GM18511 (cell line): ENCODE data around the gene NCOA1.
A peak's percentile ranks its signal among the peaks of the same experiment; 100 is the strongest.
"Not testable (repeated sequence)": the region's sequence is repeated elsewhere in the genome, so short reads cannot be mapped to it uniquely, and the experiment has no call there.

Experiments
- ATAC-seq: cut with Tn5 transposase; IDR thresholded peaks from one replicate; pipeline ENCODE4 v1.9.1; 2021; ENCODE audit warnings: mild to moderate bottlenecking, moderate library complexity; ENCODE audit not compliant: unreplicated experiment

The NCOA1 gene

DNA sequence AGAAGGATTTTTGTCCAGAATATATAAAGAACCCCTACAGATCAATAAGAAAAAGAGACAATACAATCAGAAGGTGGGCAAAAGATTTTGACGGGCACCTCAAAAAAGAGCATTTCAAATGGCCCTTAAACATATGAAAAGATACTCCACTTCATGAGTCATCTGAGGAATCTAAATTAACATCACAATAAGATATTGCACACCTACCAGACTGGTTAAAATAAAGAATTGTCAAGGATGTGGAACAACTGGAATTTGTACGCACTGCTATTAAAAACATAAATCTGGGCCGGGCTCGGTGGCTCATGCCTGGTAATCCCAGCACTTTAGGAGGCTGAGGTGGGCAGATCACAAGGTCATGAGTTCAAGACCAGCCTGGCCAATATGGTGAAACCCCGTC is 17.0 kb upstream of the NCOA1 start:
- ATAC-seq, result no peak

DNA sequence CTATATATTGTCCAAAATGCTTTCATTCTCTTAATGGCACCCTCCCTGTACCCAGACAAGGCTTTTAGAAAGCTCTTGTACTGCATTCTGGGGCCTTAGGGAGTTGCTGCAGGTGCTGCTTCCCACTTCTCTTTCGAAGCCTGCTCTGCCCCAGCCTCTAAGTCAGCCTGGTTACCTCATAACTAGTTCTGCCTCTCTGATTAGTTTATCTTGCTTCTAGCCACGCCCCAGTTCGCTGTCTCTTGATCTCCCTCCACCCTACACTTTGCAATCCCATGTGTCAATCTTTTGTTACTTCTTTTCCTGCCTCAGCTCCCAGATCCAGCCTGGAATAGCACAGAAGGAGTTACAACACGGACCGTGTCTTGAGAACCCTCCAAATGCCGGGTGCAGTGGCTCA is 13.8 kb upstream of the NCOA1 start:
- no peak for ATAC-seq

DNA sequence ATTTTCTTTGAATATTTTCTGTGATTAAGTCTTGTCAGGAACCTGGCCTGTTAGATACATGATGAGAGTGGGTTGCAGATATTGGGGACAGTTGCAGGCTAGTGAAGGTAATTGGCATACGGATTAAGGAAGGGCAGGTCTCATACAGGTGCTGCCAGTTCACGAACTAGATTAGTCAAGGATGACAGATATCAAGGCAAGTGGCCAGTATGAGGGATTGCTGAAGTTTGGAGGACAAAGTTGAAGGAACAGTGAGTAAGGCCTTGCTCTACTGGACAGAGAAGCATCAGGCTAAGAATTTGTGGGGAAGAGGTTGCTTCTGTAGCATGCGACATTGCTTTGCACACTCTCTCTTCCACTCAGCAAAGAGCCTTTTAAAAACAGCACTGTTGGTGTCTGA is 12.8 kb upstream of the NCOA1 start:
- no peak for ATAC-seq

DNA sequence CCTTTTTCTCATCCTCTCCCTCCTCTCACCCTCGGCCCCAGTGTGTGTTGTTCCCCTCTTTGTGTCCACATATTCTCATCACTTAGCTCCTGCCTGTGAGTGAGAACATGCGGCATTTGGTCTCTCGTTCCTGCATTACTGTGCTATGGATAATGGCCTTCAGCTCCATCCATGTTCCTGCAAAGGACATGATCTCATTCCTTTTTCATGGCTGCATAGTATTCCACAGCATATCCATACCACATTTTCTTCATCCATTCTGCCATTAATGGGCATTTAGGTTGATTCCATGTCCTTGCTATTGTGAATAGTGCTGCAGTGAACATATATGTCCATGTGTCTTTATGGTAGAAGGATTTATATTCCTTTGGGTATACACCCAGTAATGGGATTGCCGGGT is 10.8 kb upstream of the NCOA1 start:
- ATAC-seq, result no peak

DNA sequence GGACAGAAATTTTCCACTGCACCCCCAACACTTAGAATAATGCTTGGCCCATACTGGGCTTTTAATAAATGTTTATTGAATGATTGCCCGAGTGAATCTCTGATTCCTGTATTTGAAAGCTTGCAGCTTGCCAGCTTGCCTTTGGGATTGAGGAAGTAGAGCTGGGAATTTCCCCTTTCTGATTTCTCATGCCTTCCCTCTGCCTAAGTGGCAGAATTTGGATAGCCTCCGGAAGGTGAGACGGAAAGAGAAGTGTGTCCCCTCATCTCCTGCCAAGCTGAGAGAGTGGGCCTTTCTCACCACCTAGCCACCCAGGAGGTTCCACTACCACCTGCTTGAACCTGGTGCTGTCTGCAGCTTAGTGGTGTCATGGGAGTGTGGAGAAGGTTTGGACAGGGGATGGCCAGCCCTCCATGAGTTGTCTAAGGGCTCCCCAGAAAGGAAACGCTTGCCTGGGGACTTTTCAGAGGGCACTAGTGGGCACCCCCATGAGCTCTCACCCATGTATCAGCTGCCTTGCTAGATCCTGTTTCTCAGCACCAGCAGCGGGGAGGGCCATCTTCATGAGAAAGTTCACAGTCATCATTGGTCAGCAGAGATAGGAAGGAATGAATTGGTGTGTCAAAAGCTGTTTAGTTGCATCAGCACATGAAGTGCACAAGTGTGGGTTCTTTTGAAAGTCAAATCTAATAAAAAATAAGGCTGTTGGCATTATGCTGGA is 8.6 kb upstream of the NCOA1 start:
- no peak for ATAC-seq

DNA sequence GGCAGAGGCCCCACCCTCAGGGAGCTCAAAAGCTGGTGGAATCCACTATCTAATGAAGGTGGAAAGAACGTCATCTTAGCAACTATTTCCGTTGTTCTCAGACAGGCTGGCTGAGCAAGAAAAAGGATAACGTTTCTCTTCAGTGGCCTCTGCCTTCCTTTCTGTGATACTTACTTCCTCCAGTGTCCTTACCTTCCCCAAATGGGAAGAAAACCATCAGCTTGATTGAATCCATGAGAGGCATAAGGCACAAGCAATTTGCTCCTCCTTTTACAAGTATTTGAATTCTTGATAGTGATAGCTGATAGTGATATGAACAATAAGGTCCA is 8.1 kb upstream of the NCOA1 start:
- ATAC-seq, result no peak

DNA sequence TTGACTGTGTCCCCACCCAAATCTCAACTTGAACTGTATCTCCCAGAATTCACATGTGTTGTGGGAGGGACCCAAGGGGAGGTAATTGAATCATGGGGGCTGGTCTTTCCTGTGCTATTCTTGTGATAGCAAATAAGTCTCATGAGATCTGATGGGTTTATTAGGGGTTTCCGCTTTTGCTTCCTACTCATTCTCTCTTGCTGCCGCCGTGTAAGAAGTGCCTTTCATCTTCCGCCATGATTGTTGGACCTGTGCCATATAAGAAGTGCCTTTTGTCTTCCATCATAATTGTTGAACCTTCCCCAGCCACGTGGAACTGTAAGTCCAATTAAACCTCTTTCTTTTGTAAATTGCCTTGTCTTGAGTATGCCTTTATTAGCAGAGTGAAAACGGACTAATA is 6.4 kb upstream of the NCOA1 start:
- not testable (repeated sequence) for ATAC-seq

DNA sequence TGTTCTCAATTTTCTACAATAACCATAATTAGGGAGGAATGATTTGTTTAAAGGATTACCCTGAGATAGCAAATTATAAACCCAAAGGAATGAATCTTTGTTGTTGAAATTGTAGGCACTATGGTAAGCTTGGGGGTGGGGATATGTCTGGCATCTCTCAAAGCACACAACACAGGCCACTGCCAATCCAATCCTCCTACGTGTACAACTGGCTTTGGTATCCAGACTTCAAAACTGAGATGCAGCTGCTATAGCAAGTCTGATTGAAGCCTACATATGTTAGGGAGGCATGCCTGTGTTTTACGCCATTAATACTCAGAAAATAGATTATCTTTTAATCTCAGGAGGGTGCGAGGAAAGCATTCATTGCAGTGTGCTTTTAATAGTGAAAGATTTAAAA is 5.9 kb upstream of the NCOA1 start:
- ATAC-seq, result no peak

DNA sequence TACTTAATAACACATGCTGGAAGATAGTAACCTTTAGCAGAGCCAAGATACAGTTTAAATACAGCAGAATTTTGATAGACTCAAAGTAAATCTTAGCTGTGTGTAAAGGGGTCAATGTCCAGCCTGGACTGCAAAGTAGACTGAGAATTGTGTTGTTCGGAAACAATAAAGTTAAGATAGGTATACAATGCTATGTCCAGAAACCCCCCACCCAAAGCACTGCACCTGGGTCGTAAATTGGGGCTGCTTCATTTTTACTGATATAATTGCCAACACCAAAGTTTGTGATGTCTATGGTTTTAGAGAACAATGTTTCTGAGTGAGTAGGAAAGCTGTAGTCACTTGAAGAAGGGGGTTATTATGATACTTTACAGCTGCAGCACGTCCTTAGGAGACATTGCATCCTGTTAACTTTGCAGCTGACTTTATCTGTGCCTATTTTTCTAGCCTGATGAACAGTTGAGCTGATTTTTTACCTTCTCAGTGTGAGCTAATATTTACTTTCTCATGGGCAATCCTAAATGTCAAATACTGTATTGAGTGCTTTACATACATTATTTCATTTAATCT is 4.3 kb upstream of the NCOA1 start:
- no peak for ATAC-seq

DNA sequence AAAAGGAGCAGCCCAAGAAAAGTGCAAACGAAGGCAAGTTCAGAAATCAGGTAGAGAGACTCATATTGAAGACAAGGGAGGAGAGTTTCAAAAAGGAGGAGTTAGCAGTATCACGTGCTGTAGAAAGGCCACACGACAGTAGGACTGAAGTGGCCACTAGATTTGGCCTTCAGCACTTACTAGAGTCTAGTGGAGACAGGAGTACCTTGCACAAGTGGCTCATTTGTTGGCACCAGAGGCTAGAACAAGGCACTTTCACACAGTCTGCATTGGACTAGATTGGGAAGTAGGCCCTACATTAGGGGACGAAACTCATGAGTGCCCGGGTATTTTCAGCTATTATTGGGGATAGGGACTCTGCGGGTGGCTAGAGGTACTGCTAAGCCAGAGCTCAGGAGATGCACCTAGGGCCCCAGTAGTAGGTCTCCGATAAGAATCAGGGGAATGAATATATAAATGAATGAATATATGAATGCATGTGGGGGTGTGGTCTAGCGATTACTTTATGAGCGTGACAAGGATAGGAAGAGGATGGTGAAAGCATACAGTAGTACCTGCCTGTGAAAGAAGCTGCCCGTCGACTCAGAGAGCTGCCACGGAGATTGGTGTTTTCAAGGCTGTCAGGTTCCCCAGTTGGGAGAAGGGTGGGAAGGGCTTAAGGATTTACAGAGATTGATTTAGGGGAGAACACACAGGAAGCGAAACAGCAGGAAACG is 1.4 kb upstream of the NCOA1 start:
- ATAC-seq, result no peak

DNA sequence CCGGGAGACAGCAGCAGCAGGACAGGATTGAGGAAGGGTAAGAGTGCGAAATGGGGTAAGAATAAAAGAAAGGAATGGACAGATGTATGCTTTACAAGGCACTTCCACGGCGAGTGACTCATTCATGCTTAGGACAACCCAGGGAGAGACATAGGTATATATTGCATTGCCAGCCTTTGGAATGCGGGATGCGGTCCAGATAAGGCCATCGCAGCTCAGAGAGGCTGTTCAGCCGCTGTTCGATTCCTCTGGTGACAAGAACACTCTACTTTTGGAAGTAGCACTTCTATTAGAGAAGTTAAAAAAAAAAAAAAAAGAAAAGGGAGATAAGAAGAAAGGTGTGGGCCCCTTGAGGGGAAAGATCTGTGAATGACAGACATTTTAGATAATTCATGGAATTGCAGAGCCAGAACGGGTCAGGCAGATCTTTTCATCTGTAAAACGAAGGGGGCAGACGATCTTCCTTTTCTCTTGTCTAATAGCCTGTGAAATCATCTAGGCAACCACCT is 819 bp upstream of the NCOA1 start:
- ATAC-seq, result no peak

DNA sequence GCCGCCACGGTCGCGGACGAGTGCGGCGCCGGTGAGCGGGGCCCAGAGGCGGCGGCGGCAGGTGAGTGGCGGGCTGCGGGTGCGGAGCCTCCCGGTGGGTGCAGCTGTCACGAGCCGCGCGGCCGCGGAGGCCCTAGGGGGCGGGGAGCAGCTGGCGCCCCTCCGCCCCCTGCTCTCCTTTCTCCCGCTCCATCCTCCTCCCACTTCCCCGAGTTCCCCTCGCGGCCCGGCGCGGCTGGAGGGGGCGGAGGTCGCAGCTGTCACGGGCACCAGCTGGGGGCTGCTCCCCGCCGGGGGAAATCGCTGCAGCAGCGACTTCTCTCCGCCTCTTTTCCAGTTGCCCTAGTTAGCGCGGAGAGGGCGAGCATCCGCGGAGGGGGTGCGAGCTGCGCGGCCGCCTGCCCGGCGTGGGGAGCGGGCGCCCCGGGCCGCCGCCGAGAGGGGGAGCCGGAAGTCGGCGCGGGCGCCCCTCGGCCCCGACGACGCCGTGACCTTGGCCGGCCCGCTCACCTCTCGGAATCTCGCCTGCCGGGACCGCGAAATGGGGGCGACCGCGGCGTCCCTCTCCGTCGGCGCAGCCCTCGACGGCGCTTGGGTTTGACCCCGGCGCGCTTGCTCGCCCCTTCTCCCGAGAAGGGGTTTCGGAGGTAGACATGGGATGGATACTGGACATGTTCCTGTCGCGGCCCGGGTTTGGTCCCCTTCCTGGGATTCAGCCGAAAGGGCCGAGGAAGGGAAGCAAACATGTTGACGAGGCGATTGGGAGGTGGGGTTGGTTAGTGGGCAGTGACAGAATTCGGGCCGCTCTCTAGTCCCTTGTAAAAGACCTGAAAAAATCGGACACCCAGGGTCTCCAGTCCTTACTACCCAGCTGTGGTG is 727 bp downstream of the NCOA1 start:
- peak; percentile 55 for ATAC-seq

DNA sequence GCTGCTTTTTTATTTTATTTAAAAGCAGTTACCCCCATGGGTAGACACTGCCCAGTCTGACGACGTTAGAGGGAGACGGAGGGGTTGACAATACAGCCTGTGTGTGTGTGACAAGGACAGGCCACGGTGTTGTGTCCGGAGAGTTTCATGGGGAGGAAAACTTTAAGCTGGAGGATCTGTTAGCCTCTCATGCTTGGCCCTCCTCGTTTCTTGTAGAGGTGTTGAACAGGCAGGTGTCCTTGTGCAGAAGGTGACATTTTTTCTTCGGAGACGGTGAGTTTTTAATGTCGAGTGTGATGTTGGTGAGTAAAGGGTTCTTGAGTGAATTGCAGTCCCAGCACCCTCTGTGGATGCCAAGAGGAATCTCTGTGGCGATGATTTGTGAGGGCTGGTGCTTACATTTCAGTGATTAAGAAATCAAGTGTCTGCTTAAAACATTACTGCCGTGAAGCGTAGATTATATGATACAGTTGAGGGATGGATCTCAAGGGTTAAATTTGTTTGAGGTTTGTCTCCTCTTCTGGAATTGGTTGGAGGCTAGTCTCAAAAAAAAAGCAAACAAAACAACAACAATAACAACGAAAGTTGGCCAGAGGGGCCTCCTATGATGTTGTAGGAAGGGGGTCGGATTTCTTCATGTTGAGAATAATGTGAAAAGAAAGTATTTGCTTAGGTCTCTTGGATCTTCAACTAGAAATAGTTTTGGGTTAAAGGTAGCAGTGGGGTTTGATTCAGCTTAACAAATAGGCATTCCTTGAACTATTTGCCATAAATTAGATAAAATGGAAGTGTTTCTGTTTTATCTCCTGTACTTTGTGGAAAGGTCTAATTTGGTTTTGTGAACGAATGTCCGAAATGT is 1.6 kb downstream of the NCOA1 start:
- no peak for ATAC-seq

DNA sequence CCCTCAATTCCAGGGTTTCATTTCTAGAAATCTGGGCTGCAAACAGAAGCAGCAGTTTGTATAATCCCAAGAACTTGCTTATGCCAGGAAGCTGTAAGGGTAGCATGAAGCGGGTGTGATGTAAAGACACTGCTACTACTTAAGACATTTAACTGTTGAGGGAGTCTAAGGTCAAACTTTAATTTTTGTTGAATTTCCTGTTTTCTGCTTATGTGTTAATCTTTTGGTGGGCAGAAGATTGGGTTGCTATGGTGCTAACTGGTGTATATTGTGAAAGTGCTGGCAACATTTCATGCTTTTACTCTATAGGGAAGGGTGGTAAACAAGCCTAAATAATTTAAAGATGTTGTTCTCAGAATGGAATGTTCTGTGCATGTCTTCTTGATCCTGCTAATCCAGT is 2.7 kb downstream of the NCOA1 start:
- no peak for ATAC-seq

DNA sequence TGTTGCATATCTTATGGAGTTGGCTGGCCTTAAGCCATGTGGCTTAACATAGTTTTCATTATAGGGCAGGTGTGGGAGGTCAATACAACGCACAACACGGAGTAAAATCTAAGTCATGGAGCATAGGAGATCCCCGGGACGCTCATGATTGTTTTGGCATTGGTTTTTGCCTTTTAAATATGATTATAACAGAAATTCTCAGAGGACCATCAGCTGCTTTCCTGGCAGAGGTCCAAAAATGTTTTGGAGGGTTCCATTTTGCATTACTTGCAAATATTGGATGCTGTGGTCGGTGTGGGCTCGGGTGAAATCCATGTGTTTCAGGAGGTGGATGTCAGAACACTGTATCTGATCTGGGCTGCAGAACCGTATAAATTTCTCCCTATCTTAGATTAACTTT is 3.4 kb downstream of the NCOA1 start:
- no peak for ATAC-seq

DNA sequence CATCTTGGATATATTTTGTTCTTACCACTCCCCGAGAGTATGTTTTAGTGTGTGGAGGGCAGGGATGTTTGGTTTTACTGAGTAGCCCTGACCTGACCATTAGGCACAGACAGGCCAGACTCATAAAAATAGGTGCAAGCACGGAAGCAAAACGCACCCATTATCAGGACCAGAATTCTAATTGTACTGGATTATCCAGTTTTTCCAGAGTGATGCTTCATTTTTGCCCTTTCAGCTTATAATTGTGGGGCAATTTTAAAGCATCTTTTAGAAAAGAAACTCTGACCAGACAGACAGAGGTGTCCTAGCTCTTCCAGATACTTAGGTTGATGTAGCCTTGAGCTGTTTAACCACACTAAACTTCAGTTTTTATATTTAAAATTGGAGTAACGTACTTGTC is 4.4 kb downstream of the NCOA1 start:
- no peak for ATAC-seq

DNA sequence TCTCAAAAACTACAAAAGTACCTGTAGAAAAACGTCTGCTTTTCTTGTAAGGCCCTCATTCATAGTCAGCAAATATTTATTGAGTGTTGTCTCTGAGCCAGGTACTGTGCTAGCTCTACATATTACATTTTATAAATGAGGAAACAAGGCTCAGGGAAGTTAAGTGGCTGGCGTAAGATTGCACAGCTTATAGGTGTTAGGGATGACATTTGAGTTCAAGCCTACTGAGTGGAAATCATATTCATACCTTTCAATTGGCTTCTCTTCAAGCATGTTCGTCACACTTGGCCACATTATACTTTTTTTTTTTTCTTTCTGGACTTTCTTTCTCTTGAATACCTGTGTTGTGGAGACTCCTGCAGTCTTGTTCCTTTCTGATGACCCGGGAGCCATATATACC is 5.9 kb downstream of the NCOA1 start:
- no peak for ATAC-seq

DNA sequence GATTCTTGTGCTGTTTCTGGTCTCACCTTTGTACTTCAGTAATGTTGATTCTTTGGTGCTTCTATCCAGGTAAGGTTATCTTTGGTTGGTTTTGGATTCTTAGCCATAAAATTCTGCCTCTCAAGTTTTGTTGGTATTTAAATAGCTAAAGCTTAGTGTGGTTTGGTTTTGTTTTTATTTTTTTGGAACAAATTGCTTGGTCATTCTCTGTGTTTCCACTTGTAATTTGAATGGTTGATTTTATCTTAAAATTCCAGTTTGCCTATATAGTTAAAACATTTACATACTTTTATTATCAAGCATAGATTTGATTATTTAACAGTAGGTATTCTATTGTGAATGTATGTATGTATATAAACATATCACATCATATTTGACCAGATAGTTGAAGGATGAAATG is 6.6 kb downstream of the NCOA1 start:
- ATAC-seq, result no peak

DNA sequence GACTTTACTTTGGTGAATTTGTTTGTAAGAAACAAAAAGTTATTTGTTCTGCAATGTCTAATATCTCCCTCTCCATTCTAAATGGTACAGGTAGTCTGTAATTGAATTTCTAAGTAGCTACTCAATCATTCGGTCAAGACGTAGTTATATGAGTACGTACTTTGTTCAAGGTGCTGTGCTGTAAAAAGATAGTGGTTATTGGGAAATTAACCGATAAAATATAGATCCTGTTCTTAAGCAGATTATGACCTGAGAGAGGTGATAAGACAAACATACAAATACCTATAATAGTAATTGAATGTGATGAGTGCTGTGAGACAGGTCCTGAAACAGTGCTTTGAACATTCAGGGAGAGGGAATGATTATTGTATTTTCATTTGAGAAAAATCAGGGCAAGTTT is 7.1 kb downstream of the NCOA1 start:
- ATAC-seq, result no peak

DNA sequence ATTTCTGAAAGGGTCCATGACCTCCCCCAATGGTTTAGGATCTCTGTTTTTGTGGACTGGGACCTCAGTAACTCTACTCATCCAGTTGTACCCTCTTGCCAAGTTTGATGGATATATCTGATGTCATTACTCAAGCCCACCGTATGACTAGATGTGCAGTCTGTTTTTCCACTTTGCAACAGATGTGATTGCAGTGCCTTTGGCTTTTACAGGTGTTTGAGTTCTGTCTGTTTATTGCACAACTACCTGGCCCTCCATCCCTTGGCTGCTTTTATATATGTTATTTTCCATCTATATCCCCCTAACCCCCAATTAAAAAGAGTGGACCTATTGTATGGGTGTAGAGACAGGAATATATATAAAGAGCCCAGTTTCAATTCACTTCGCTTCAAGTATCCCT is 10.8 kb downstream of the NCOA1 start:
- no peak for ATAC-seq
